HG02623 (cell line): Measurements from ENCODE around the gene PARD3.
"Not testable (repeated sequence)": the region's sequence is repeated elsewhere in the genome, so short reads cannot be mapped to it uniquely, and the experiment has no call there.

Experiments
- ATAC-seq: cut with Tn5 transposase; IDR thresholded peaks from one replicate; pipeline ENCODE4 v1.9.1; 2021; ENCODE audit warnings: moderate library complexity; ENCODE audit not compliant: unreplicated experiment

The PARD3 gene

GRCh38 chr10:34719328-34719727, 95.8 kb downstream of the PARD3 start:
- ATAC-seq, result no peak

- no peak for ATAC-seq
Measured at GRCh38 chr10:34717429-34717828, 97.7 kb downstream of the PARD3 start.

GRCh38 chr10:34716958-34717357, 98.1 kb downstream of the PARD3 start:
- no peak for ATAC-seq

- ATAC-seq, result no peak
Measured at GRCh38 chr10:34716234-34716633, 98.9 kb downstream of the PARD3 start.

GRCh38 chr10:34715511-34716187, 99.4 kb downstream of the PARD3 start:
- ATAC-seq, result no peak

- ATAC-seq, result no peak
Measured at GRCh38 chr10:34713875-34714274, 101.2 kb downstream of the PARD3 start.

GRCh38 chr10:34711500-34711899, 103.6 kb downstream of the PARD3 start:
- ATAC-seq, result no peak

GRCh38 chr10:34710391-34710751, 104.7 kb downstream of the PARD3 start:
- ATAC-seq, result no peak

GRCh38 chr10:34709637-34710390, 105.3 kb downstream of the PARD3 start:
- no peak for ATAC-seq

- ATAC-seq, result no peak
Measured at GRCh38 chr10:34707656-34708055, 107.4 kb downstream of the PARD3 start.

GRCh38 chr10:34706992-34707391, 108.1 kb downstream of the PARD3 start:
- ATAC-seq, result not testable (repeated sequence)

- ATAC-seq, result no peak
Measured at GRCh38 chr10:34706147-34706546, 108.9 kb downstream of the PARD3 start.

GRCh38 chr10:34705563-34705962, 109.5 kb downstream of the PARD3 start:
- ATAC-seq, result no peak

- ATAC-seq, result no peak
Measured at GRCh38 chr10:34704526-34705184, 110.4 kb downstream of the PARD3 start.

GRCh38 chr10:34702982-34703381, 112.1 kb downstream of the PARD3 start:
- no peak for ATAC-seq

- no peak for ATAC-seq
Measured at GRCh38 chr10:34702093-34702937, 112.8 kb downstream of the PARD3 start.

- no peak for ATAC-seq
Measured at GRCh38 chr10:34701194-34701593, 113.9 kb downstream of the PARD3 start.

- ATAC-seq, result not testable (repeated sequence)
Measured at GRCh38 chr10:34700752-34701151, 114.3 kb downstream of the PARD3 start.

GRCh38 chr10:34699904-34700517, 115.1 kb downstream of the PARD3 start:
- no peak for ATAC-seq

- ATAC-seq, result no peak
Measured at GRCh38 chr10:34698979-34699378, 116.1 kb downstream of the PARD3 start.
